Osteoblast (primary cell): ENCODE measurements around the gene ABCC2. TPM values are rescaled to one million over a fixed set of nuclear protein-coding genes. Genes with fewer than 3 reads are reported as not detected.

Experiments used
- DNase-seq: peaks from one replicate; pipeline ENCODE4 v3.0.0; 2011; ENCODE audit warnings: low spot score, mixed read lengths; ENCODE audit not compliant: insufficient read length; ENCODE audit errors: missing footprints
- H2AFZ ChIP-seq: 2 replicates; pipeline ENCODE4 v1.6.0; 2011; ENCODE audit warnings: mild to moderate bottlenecking, low read length
- H3K27ac ChIP-seq: 2 replicates; pipeline ENCODE4 v1.5.1; 2011; ENCODE audit warnings: mild to moderate bottlenecking, low read depth, low read length, moderate library complexity
- H3K27me3 ChIP-seq: 2 replicates; pipeline ENCODE4 v1.6.0; 2012; ENCODE audit warnings: mild to moderate bottlenecking, control low read depth, inconsistent platforms, low read length, moderate library complexity; ENCODE audit not compliant: insufficient read depth
- H3K36me3 ChIP-seq: 2 replicates; pipeline ENCODE4 v1.5.1; 2011; ENCODE audit warnings: mild to moderate bottlenecking, low read length, control low read depth, moderate library complexity; ENCODE audit not compliant: insufficient read depth
- H3K4me1 ChIP-seq: 2 replicates; pipeline ENCODE4 v1.5.1; 2011; ENCODE audit warnings: mild to moderate bottlenecking, low read length, control low read depth, moderate library complexity; ENCODE audit not compliant: insufficient read depth
- H3K4me2 ChIP-seq: 2 replicates; pipeline ENCODE4 v1.6.0; 2011; ENCODE audit warnings: mild to moderate bottlenecking, low read length; ENCODE audit not compliant: insufficient read depth
- H3K4me3 ChIP-seq: fragments of 200-600 bp; sonication (generic); 3 replicates; pipeline ENCODE4 v1.5.1; 2012; ENCODE audit warnings: mild to moderate bottlenecking, low read length, inconsistent platforms; ENCODE audit not compliant: insufficient read depth
- H3K79me2 ChIP-seq: 2 replicates; pipeline ENCODE4 v1.6.0; 2012; ENCODE audit warnings: mild to moderate bottlenecking, low read length, control low read depth, inconsistent platforms; ENCODE audit not compliant: insufficient read depth
- H3K9me3 ChIP-seq: 2 replicates; pipeline ENCODE4 v1.5.1; 2011; ENCODE audit warnings: low read depth, low read length, control low read depth
- H4K20me1 ChIP-seq: 2 replicates; pipeline ENCODE4 v1.6.0; 2012; ENCODE audit warnings: mild to moderate bottlenecking, low read length, control low read depth; ENCODE audit not compliant: insufficient read depth
- total RNA-seq: library from RNA; depleted of rRNA; stranded (reverse); fragments of >200 nt; gene quantifications from 2 replicates; pipeline ENCODE4 v1.2.3, GENCODE V29; 2012
- TF ChIP-seq, protein P1 (sequence below): IDR thresholded peaks from 2 replicates; pipeline ENCODE4 v1.5.1; 2011; ENCODE audit warnings: mild to moderate bottlenecking, low read depth, low read length, moderate library complexity; ENCODE audit errors: extremely low read depth

ABCC2 gene
- total RNA-seq, 1 donor, result 1.8 TPM

DNA sequence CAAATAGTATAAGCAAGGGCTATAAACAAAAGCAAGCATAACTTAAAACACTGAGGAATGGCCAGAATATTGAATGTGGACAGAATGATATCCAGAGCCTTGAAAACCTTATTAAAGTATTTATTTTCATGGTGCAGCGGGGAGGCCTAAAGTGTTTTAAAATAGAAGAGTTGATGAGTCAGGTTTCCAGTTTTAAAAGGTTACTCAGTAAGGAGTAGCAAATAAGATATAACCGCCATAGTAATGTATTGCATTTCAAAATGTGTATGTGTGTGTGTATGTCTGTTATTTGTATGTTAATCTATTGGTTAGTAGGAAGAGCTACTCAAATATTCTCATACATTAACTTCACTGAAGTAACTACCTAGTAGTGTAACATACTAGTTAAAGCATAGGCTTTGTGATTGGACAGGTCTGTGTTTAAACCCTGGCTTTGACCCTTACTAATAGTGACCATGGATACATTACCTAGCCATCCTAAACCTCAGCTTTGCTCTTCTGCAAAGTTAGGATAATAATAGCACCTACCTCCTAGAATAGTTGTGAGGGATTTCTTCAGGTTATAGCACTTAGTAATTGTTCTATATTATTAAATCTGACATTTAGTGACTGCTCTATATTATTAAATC, 33.5 kb upstream of the ABCC2 start:
- Histone ChIP-seq H3K27ac (no peak overlapping the region), H3K36me3 (peaks cover 41% of the 10 kb centered on the region)

DNA sequence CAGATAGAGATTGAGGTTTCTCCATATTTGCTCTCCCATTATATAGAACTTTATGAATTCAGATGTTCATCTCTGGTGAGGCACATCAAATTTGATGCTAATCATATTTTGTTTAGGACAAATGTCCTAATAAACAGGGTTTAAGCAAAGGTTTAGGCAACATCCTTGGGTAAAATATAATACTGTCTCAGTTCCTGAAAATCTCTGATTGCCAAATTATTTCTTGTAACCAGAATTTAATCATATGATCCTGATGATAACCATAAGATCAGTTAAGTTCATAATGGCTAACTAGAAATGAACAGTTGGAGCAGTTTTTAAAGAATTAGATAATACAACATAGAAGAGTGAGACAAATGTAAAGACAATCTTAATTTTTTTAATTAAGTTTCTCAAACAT, 31.8 kb upstream of the ABCC2 start:
- Histone ChIP-seq H3K27me3 (no peaks in the 10 kb centered on the region), H3K79me2 (no peaks in the 10 kb centered on the region), H3K4me2 (no peak overlapping the region), H3K9me3 (no peaks in the 10 kb centered on the region), H3K4me3 (no peak overlapping the region), H4K20me1 (no peaks in the 10 kb centered on the region), H2AFZ (no peak overlapping the region), H3K4me1 (no peaks in the 10 kb centered on the region), H3K27ac (no peak overlapping the region), H3K36me3 (peaks cover 37% of the 10 kb centered on the region)
- TF ChIP-seq, protein P1, sequence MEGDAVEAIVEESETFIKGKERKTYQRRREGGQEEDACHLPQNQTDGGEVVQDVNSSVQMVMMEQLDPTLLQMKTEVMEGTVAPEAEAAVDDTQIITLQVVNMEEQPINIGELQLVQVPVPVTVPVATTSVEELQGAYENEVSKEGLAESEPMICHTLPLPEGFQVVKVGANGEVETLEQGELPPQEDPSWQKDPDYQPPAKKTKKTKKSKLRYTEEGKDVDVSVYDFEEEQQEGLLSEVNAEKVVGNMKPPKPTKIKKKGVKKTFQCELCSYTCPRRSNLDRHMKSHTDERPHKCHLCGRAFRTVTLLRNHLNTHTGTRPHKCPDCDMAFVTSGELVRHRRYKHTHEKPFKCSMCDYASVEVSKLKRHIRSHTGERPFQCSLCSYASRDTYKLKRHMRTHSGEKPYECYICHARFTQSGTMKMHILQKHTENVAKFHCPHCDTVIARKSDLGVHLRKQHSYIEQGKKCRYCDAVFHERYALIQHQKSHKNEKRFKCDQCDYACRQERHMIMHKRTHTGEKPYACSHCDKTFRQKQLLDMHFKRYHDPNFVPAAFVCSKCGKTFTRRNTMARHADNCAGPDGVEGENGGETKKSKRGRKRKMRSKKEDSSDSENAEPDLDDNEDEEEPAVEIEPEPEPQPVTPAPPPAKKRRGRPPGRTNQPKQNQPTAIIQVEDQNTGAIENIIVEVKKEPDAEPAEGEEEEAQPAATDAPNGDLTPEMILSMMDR, result no peak
- DNase-seq, result no peak

More for the DNA sequence above, 33.5 kb upstream of the ABCC2 start:
- Histone ChIP-seq H2AFZ (no peak overlapping the region), H3K4me2 (no peak overlapping the region), H4K20me1 (no peaks in the 10 kb centered on the region), H3K4me3 (no peak overlapping the region), H3K4me1 (no peaks in the 10 kb centered on the region), H3K9me3 (no peaks in the 10 kb centered on the region), H3K79me2 (no peaks in the 10 kb centered on the region), H3K27me3 (no peaks in the 10 kb centered on the region)
- DNase-seq, result no peak
- TF ChIP-seq, protein P1, result no peak

DNA sequence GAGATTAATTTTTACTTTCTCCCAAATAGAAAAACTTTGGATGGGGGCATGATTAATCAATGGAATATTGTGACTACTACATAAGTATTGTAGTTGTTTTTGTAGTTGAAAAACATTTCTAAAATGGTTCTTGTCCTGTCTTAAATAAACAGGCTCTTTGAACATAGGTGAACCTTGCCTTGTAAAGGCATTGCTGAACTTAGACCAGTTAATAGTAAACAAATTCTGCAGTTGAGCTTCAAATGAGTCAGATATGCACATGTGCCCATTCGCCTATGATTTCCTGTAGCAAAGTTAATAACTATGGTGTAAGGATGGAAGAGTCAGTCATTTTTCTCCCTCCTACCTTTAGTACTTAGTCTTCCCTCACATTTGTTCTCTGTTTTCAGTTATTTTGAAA, 27.8 kb upstream of the ABCC2 start:
- Histone ChIP-seq H3K4me3 (no peak overlapping the region), H3K36me3 (peaks cover 44% of the 10 kb centered on the region), H3K27ac (no peak overlapping the region), H3K27me3 (no peaks in the 10 kb centered on the region), H3K4me1 (peaks cover 6% of the 10 kb centered on the region), H3K4me2 (no peak overlapping the region), H3K79me2 (no peaks in the 10 kb centered on the region), H3K9me3 (no peaks in the 10 kb centered on the region), H4K20me1 (no peaks in the 10 kb centered on the region), H2AFZ (no peak overlapping the region)
- TF ChIP-seq, protein P1, result no peak
- DNase-seq, result no peak

- H3K27me3 ChIP-seq, result no peaks in the 10 kb centered on the region
- no peaks in the 10 kb centered on the region for H4K20me1 ChIP-seq
- H3K9me3 ChIP-seq, result no peaks in the 10 kb centered on the region
- peaks cover 50% of the 10 kb centered on the region for H3K36me3 ChIP-seq
- H3K4me3 ChIP-seq, result no peak overlapping the region
- no peak for DNase-seq
- TF ChIP-seq, protein P1, result no peak
- H3K4me2 ChIP-seq, result no peak overlapping the region
- no peak overlapping the region for H3K27ac ChIP-seq
- H3K79me2 ChIP-seq, result no peaks in the 10 kb centered on the region
- no peak overlapping the region for H2AFZ ChIP-seq
- H3K4me1 ChIP-seq, result peaks cover 6% of the 10 kb centered on the region
These were observed 26.3 kb upstream of the ABCC2 start for GRCh38 chr10:99756159-99756558.
